Measurements from ENCODE around the gene PRR14.
"Not testable (repeated sequence)": the region's sequence is repeated elsewhere in the genome, so short reads cannot be mapped to it uniquely, and the experiment has no call there.

The PRR14 gene

GRCh38 chr16:30696646-30697045 lies 45.9 kb downstream of the PRR14 start:
- not testable (repeated sequence) for DNase-seq

- DNase-seq: no peak
Measured at GRCh38 chr16:30697264-30698138, 46.7 kb downstream of the PRR14 start.

GRCh38 chr16:30698139-30698815 lies 47.5 kb downstream of the PRR14 start:
- DNase-seq: peak; percentile 99

- peak; percentile 89 to 91 for DNase-seq
Measured at GRCh38 chr16:30698816-30699614, 48.3 kb downstream of the PRR14 start, which contains the start of gene SRCAP. Gene SRCAP, plus strand, starts transcription at chr16:30699171. Its CDS starts 1,654 bp downstream, at chr16:30700825.

GRCh38 chr16:30699615-30700099 lies 48.9 kb downstream of the PRR14 start:
- no peak for DNase-seq

- no peak for DNase-seq
Measured at GRCh38 chr16:30700491-30700890, 49.7 kb downstream of the PRR14 start.

GRCh38 chr16:30700971-30701370 lies 50.2 kb downstream of the PRR14 start:
- no peak for DNase-seq

GRCh38 chr16:30703071-30703470 lies 52.3 kb downstream of the PRR14 start:
- not testable (repeated sequence) for DNase-seq

GRCh38 chr16:30703971-30704370 lies 53.2 kb downstream of the PRR14 start:
- DNase-seq: no peak

Data from activated CD4-positive, alpha-beta T cell treated with anti-CD3 and anti-CD28 coated beads, Interleukin-2, amount 50 U/mL, for 48 hours (primary cell).